Subcutaneous adipose tissue (tissue), 4 donors: ENCODE data around the gene ANKRD17. TPM values are rescaled to one million over a fixed set of nuclear protein-coding genes. Genes with fewer than 3 reads are reported as not detected.

Source experiments
- CTCF ChIP-seq: fragments of 450-650 bp; IDR thresholded peaks from one replicate; pipeline ENCODE4 v1.5.1; 2016; ENCODE audit warnings: low read depth, mild to moderate bottlenecking, control low read depth, antibody characterized with exemption, moderate library complexity
- total RNA-seq, 4 donors: library from RNA; depleted of rRNA; stranded (reverse); fragments of >200 nt; gene quantifications; one replicate each; pipeline ENCODE4 v1.1.0, GENCODE V29; 2016

The ANKRD17 gene
- total RNA-seq = 10 to 100 TPM; 54.6 to 67.7 (median 57.5) TPM

- TF ChIP-seq CTCF = no peak
Observed at GRCh38 chr4:73258686-73259570, at the start of gene ANKRD17. Gene ANKRD17, minus strand, starts transcription at chr4:73258798. Its CDS starts 130 bp downstream, at chr4:73258668.

GRCh38 chr4:73308286-73308685 is 49.7 kb upstream of the ANKRD17 start:
- no peak for TF ChIP-seq CTCF

GRCh38 chr4:73303711-73304110 is 45.1 kb upstream of the ANKRD17 start:
- TF ChIP-seq CTCF = no peak

- no peak for TF ChIP-seq CTCF
Observed at GRCh38 chr4:73299548-73300280, 41.1 kb upstream of the ANKRD17 start.

GRCh38 chr4:73281982-73282381 is 23.4 kb upstream of the ANKRD17 start:
- no peak for TF ChIP-seq CTCF

GRCh38 chr4:73281396-73281795 is 22.8 kb upstream of the ANKRD17 start:
- TF ChIP-seq CTCF = no peak

- no peak for TF ChIP-seq CTCF
Observed at GRCh38 chr4:73277201-73277600, 18.6 kb upstream of the ANKRD17 start.
